Measurements from ENCODE around the gene TBX2. TPM values are rescaled to one million over a fixed set of nuclear protein-coding genes. Genes with fewer than 3 reads are reported as not detected.
A peak's percentile ranks its signal among the peaks of the same experiment; 100 is the strongest.

Gene TBX2
- total and polyA plus RNA-seq, 2 of the 13 experiments (the other 11 are each of a cell fraction or from before 2014, with no cell fraction given): 2.8 to 15.3 TPM

DNA sequence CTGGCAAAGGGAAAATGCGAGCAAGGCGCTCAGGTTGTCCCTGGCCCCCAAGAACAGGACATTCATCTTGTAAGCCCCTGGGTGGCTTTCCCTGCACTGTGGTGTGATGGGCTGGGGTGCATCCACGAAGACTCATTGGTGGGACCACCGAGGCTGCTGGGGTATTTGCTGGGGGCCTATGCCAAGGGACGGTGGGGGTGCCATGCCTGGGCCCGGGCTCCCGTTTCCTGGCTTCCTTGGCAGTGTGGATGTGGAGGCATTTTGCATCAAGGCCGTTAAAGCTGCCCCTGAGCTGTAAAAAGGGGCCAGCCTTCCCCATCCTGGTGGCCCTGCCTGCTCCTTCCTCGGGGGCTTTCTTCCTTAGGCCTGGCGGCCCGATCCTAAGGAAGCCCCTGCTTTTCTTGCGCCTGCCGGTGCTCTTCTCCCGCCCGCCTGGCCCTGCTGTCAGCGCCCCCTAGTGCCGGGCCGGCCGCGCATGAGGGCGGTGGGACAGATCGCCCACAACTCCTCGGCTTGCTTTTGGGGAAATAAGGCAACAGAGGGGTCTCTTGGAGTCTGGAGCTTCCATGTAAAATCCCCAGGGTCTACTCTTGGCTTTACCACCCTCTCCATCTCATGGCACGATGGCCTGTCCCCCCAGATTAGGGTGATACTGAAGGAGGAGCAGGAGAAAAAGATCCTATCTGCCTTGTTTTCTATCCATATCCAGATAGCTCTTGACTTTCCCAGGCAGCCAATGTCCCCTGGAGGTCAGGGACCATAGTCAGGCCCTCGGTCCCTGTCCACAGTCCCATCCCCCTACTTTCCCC lies 9.8 kb upstream of the TBX2 start (continued):
- TF ChIP-seq, protein P1, sequence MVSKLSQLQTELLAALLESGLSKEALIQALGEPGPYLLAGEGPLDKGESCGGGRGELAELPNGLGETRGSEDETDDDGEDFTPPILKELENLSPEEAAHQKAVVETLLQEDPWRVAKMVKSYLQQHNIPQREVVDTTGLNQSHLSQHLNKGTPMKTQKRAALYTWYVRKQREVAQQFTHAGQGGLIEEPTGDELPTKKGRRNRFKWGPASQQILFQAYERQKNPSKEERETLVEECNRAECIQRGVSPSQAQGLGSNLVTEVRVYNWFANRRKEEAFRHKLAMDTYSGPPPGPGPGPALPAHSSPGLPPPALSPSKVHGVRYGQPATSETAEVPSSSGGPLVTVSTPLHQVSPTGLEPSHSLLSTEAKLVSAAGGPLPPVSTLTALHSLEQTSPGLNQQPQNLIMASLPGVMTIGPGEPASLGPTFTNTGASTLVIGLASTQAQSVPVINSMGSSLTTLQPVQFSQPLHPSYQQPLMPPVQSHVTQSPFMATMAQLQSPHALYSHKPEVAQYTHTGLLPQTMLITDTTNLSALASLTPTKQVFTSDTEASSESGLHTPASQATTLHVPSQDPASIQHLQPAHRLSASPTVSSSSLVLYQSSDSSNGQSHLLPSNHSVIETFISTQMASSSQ (IDR thresholded peaks at IDR 0.05; ENCODE audit: low read depth): no peak
- TF ChIP-seq, protein P1 (CRISPR knock-in tag; IDR thresholded peaks at IDR 0.05; ENCODE audit: borderline replicate concordance): 0 out of 2 replicates have a peak, but pooled peaks have one; percentile 49
- TF ChIP-seq RAD21 (CRISPR knock-in tag; IDR thresholded peaks at IDR 0.05) (peak; percentile 95), ZNF891 (CRISPR knock-in tag; IDR thresholded peaks at IDR 0.05) (peak; percentile 82; the same call in 1 of the 2 replicates), HOXA3 (CRISPR knock-in tag; IDR thresholded peaks at IDR 0.05) (peak; percentile 71), ZNF713 (CRISPR knock-in tag; IDR thresholded peaks at IDR 0.05) (no peak), NR1H2 (CRISPR knock-in tag; IDR thresholded peaks at IDR 0.05; ENCODE audit: borderline replicate concordance, low read depth) (no peak), ZNF205 (CRISPR knock-in tag; IDR thresholded peaks at IDR 0.05) (no peak; the same call in 1 of the 2 replicates), CENPX (CRISPR knock-in tag; IDR thresholded peaks at IDR 0.05) (no peak), ZNF841 (CRISPR knock-in tag; IDR thresholded peaks at IDR 0.05; ENCODE audit: borderline replicate concordance) (no peak), ZNF556 (CRISPR knock-in tag; IDR thresholded peaks at IDR 0.05; ENCODE audit: borderline replicate concordance) (peak; percentile 33; the same call in 1 of the 2 replicates), SMARCC2 (IDR thresholded peaks at IDR 0.05) (no peak), RBFOX2 (IDR thresholded peaks at IDR 0.05; ENCODE audit: low read depth, low read length) (0 out of 2 replicates have a peak, but pooled peaks have one; percentile 20)
- TF ChIP-seq, protein P2, sequence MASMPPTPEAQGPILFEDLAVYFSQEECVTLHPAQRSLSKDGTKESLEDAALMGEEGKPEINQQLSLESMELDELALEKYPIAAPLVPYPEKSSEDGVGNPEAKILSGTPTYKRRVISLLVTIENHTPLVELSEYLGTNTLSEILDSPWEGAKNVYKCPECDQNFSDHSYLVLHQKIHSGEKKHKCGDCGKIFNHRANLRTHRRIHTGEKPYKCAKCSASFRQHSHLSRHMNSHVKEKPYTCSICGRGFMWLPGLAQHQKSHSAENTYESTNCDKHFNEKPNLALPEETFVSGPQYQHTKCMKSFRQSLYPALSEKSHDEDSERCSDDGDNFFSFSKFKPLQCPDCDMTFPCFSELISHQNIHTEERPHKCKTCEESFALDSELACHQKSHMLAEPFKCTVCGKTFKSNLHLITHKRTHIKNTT (CRISPR knock-in tag; IDR thresholded peaks at IDR 0.05): no peak
- TF ChIP-seq, protein P3, sequence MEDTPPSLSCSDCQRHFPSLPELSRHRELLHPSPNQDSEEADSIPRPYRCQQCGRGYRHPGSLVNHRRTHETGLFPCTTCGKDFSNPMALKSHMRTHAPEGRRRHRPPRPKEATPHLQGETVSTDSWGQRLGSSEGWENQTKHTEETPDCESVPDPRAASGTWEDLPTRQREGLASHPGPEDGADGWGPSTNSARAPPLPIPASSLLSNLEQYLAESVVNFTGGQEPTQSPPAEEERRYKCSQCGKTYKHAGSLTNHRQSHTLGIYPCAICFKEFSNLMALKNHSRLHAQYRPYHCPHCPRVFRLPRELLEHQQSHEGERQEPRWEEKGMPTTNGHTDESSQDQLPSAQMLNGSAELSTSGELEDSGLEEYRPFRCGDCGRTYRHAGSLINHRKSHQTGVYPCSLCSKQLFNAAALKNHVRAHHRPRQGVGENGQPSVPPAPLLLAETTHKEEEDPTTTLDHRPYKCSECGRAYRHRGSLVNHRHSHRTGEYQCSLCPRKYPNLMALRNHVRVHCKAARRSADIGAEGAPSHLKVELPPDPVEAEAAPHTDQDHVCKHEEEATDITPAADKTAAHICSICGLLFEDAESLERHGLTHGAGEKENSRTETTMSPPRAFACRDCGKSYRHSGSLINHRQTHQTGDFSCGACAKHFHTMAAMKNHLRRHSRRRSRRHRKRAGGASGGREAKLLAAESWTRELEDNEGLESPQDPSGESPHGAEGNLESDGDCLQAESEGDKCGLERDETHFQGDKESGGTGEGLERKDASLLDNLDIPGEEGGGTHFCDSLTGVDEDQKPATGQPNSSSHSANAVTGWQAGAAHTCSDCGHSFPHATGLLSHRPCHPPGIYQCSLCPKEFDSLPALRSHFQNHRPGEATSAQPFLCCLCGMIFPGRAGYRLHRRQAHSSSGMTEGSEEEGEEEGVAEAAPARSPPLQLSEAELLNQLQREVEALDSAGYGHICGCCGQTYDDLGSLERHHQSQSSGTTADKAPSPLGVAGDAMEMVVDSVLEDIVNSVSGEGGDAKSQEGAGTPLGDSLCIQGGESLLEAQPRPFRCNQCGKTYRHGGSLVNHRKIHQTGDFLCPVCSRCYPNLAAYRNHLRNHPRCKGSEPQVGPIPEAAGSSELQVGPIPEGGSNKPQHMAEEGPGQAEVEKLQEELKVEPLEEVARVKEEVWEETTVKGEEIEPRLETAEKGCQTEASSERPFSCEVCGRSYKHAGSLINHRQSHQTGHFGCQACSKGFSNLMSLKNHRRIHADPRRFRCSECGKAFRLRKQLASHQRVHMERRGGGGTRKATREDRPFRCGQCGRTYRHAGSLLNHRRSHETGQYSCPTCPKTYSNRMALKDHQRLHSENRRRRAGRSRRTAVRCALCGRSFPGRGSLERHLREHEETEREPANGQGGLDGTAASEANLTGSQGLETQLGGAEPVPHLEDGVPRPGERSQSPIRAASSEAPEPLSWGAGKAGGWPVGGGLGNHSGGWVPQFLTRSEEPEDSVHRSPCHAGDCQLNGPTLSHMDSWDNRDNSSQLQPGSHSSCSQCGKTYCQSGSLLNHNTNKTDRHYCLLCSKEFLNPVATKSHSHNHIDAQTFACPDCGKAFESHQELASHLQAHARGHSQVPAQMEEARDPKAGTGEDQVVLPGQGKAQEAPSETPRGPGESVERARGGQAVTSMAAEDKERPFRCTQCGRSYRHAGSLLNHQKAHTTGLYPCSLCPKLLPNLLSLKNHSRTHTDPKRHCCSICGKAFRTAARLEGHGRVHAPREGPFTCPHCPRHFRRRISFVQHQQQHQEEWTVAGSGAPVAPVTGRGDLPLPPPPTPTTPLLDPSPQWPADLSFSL (CRISPR knock-in tag; IDR thresholded peaks at IDR 0.05): no peak
